Hematopoietic multipotent progenitor cell treated with erythropoietin and hydrocortisone succinate and interleukin-3 and kit ligand, for 6 days (in vitro differentiated cells): ENCODE results near the gene PIM1.
"Not testable (repeated sequence)": the region's sequence is repeated elsewhere in the genome, so short reads cannot be mapped to it uniquely, and the experiment has no call there.

Source experiments
- DNase-seq: peaks from one replicate; pipeline ENCODE4 v3.0.0-alpha.2; 2015

Gene PIM1

GRCh38 chr6:37194886-37195285, 24.9 kb downstream of the PIM1 start:
- DNase-seq: not testable (repeated sequence)

GRCh38 chr6:37196451-37196850, 26.5 kb downstream of the PIM1 start:
- not testable (repeated sequence) for DNase-seq

DNA sequence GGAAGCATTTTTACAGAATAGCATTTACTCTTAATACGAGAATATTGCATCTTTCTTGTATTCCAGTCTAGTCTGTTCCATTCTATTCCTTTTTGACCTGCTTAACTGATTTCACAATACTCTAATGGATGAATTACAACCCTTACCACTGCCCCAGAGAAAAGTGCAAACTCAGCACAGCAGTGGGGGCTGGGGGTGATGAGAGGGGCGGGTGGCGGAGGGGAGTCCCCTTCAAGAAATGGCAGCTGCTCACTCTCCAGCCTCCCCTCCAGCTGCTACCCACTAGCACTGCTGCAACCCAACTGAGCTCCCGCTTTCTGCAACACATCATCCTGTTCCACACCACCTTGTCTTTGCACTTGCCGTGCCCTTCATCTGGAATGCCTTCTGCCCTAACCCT, 30.1 kb downstream of the PIM1 start:
- DNase-seq: peak; percentile 1

DNA sequence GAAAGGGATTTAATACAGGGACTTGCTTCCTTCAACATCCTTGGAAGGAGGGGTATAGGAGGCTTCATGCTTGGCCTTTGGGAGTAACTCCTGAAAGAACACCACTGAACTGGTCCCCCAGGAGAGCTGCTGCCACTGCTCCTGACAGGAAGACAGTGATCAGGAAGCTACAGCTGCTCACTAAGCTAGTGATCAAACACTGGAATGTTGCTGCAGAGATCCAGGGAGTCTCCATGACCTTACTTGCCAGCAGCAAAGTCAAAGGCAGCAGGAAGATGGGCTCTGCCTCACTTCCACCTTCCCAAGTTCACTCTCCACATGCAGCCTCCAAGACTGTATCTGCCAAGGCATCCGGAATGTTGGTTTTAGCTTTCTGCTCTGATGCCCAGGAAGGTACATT, 31.8 kb downstream of the PIM1 start:
- peak; percentile 2 for DNase-seq

DNA sequence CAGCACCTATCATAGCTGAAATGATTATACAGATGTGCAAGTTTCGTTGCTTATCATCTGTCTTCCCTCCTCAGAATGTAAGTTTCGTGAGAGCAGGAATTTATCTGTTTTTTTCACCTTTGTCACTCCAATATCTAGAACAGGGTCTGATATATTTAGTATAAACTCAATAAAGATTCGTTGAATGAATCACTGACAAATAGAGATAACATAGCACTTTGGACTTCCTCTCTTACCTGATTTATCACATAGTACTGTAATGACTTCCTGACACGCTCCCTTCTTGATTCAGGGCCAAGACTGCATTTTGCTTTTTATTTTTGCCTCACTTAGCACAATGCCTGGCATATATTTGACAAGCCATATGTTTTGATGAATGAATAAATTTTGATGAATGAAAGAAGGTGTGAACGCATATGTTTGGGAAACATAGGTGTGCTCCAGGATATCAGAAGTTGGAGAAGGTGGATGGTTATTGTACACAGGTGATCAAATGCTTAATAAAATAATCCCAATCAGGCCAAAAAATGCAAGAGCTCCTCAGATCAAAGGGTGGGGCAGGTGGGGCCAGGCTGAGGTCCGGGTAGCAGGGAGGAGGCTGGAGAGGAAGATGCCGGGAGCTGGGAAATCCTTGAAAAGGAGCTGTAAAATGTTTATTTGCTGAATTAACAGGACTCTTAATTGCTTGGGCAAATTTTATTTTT, 33.0 kb downstream of the PIM1 start:
- DNase-seq: peak; percentile 79

GRCh38 chr6:37204014-37204751, 34.2 kb downstream of the PIM1 start:
- DNase-seq: peak; percentile 32

DNA sequence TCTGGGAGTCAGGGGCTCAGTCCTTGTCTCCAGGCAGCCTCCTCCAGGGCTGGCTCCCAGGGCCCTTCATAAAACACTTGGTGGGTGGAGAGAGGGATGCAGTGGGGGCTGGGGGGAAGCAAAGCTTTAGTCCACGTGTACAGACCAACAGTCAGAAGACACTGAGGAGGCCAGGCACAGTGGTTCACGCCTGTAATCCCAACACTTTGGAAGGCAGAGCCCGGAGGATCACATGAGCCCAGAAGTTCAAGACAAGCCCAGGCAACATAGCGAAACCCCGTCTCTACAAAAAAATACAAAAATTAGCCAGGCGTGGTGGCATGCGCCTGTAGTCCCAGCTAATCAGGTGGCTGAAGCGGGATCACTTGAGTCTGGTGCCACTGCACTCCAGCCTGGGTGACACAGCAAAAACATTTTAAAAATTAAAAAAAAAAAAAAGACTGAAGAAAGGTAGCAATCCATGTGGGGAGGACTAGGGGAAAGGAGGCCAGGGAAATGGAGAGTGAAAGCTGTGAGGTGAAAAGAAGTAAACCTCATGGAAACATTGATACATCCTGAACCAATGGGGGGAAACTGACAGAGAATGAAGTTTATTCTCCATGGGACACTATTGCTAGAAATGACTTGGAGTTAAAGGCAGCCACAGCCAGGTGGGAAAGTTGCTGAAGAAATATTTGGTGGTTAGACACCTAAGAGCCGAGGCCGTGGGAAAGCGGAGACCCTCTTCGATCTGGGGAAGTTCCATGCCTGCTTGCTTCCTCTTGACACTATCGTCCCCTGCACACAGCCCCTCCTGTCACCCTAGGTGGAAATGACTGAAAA, 35.4 kb downstream of the PIM1 start:
- DNase-seq: peak; percentile 79

- no peak for DNase-seq
Observed at GRCh38 chr6:37205997-37206340, 36.0 kb downstream of the PIM1 start.

DNA sequence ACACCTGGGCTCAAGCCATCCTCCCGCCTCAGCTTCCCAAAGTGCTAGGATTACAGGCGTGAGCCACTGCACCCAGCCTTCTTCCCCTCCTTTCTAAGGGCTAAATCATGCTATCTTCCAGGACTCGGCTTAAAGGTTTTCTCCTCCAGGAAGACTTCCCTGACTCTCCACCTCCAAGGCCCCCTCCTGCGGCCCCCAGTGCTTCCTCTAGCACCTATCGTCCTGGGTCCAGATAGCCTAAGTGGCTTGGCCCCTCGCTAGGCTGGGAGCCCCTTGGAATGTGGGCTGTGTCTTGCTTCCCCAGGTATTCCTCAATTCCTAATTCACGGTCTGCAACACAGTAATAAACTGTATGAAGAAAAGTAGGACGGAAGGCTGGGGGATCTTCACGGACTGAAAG, 36.7 kb downstream of the PIM1 start:
- no peak for DNase-seq

DNA sequence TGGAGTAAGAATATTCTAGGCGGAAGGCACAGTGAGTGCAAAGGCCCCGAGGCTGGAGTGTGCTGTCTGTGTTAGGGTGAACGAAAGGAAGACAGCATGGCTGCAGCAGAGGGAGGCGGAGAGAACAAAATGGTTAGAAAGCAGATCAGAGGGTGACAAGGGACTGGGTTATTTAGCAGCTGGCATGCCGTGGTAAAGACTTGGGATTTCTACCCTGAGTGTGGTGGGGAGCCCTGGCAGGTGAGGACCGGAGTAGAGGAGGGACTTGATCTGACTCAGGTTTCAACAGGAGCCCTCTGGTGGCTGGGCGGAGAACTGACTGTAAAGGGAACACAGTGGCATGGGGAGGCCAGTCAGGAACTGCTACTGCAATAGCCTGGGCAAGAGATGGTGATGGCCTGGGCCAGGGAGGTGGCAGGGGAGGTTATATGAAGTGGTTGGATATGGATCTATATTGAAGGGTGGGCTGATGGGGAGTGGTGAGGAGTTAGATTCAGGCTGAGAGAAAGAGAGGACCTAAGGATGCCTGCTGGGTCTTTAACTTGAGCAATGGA, 38.0 kb downstream of the PIM1 start:
- DNase-seq: peak; percentile 96

- DNase-seq: no peak
Observed at GRCh38 chr6:37208793-37209192, 38.8 kb downstream of the PIM1 start.

DNA sequence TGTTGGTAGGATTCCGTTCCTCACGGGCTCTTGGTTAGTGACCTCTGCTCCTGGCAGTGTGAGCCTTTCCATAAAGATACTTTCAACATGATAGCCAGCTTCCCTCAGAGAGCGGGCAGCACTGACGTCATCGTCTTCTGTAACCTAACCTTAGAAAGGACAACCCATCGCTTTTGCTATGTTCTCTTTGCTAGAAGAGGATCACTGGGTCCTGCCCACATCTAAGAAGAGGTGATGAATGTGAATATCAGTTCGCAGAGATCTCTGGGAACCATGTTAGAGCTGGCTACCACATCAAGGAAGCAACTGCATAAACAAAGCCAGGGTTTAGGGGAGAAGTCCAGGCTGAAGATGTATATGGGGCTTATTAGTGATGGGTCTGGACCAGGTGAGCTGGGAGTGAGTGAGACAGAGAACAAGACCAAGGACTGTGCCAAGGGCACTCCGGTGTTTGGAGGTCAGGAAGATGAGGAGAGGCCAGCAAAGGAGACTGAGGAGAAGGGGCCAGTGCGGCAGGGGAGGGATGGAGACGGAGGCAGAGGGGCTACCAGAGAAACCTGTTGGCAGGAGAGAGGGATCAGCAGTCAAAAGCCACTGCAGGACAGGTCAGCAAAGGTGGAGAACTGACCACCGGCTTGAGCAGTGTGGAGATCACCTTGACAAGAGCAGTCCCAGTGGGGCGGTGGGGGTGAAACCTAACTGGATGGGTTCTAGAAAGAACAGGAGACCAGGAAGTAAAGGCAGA, 39.7 kb downstream of the PIM1 start:
- DNase-seq: no peak

DNA sequence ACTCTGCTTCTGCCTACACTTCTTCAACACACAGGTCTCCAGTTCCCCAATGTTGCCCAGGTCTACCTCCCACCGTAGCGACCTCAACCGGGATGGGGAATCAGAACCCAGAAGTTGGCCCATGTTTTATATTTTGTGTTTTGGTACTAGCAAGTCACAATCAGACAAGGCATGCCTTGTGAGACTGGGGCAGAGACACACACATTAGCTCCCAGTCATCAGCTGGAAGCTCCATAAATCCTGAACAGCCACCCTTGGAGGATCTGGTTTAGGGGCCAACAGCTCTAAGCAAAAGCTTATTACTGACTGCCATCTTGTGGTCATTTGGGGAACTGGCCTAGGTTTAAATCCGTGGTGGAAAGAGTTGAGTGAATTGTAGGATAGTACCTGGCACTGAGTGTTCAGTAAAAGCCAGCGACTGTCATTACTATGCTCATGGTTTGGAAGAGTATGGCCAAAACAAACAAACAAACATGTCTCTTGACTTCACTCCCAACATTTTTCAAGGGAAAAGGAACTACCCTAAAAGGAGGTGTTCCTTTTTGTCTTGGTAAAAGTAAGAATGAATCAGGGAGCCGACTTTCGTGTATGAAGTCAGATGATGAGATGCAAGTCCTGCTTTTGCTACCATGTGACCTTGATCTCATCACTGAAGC, 40.5 kb downstream of the PIM1 start:
- DNase-seq: peak; percentile 94

DNA sequence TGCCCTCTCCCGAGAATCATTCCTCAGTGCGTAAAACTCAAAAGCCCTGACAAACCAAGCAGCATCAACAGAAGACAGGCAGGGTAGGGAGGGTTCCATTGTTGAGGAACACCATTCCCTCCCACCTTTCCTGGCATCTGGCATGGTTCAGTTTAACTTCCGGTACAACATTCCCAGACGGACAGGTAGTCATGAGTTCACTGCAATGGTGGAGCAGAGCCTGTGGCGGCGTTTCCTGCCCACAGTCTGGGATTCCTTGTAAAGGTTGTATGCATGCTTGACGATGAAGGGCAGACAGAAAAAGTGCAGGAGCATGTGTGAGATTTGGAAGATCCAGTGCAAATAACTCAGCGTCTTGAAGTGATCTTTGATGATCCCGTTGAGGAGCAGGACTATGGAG, 42.3 kb downstream of the PIM1 start:
- DNase-seq: no peak

- DNase-seq: no peak
Observed at GRCh38 chr6:37218061-37218460, 48.1 kb downstream of the PIM1 start.

GRCh38 chr6:37218511-37218910, 48.6 kb downstream of the PIM1 start:
- no peak for DNase-seq

GRCh38 chr6:37221585-37222124, 51.7 kb downstream of the PIM1 start:
- no peak for DNase-seq

- DNase-seq: peak; percentile 93
Observed at GRCh38 chr6:37222125-37222967, 52.4 kb downstream of the PIM1 start.

GRCh38 chr6:37222992-37223391, 53.0 kb downstream of the PIM1 start:
- DNase-seq: no peak
